ENCODE measurements around the gene RNF121.

Gene RNF121

DNA sequence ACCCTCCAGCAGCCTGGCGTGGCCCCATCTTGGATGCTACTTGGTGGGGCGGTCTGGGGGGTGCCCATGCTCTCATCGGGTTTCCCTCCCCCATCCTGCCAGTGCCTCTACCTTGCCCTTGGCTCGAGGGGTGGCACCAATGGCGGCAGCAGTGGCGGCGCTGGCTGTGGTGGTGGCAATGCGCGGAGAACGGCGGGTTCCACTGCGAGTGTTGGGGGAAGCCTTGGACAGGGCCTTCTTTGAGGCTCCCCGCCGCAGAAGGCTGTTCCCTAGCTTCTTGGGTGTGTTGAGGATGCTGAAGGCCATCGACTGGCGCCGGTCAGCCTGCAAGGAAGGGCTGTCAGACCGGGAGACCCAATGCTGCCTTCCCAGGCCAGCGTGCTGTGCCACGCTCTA is 74.9 kb downstream of the RNF121 start:
- no peak for DNase-seq (ENCODE audit: extremely low read depth in 1 of 2, low read depth in 1 of 2)

DNA sequence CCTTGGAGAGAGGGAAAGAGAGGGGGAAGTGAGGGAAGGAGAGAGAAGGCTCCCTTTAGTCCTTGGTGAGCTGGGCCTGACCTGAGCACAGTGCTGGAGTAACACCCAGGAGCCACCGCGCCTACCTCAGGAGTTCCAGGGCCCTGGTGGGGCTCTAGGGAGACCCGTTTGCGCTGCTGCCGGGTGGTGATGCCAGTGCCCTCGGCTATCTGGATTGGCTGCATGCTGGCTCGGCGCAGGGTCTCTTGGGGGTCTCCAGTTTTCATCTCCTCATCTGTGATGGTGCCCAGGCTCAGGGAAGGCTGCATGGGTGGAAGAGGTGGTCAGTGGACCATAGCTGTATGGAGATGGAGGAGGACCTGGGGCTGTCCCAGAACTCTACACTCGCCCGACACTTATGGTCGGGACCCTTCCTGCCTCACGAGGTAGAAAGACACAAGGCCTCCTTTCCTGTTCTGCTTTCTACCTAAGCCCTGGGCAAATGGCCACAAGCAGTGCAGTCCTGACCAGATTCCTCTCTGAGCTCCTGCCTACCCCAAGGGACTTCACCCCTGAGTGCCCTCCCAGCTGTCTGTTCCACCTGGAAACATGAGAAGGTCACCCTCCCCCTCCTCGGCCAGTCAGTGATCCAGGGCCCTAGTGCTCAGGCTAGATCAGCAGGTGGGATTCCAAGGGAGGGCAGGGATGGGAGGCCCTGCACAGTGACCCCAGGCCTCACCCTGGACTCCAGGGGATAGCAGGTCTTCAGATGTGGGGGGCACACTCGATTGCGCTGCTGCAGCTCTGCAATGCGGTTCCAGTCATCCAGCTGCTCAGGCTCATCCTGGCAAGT is 75.9 kb downstream of the RNF121 start:
- no peak for DNase-seq (ENCODE audit: extremely low read depth in 1 of 2, low read depth in 1 of 2)

- no peak for DNase-seq (ENCODE audit: extremely low read depth in 1 of 2, low read depth in 1 of 2)
Observed at GRCh38 chr11:72005347-72006260, 76.8 kb downstream of the RNF121 start.

- no peak for DNase-seq (ENCODE audit: extremely low read depth in 1 of 2, low read depth in 1 of 2)
Observed at GRCh38 chr11:72006309-72007088, 77.7 kb downstream of the RNF121 start.

GRCh38 chr11:72007089-72007476 is 78.2 kb downstream of the RNF121 start:
- DNase-seq (ENCODE audit: extremely low read depth in 1 of 2, low read depth in 1 of 2) = no peak

DNA sequence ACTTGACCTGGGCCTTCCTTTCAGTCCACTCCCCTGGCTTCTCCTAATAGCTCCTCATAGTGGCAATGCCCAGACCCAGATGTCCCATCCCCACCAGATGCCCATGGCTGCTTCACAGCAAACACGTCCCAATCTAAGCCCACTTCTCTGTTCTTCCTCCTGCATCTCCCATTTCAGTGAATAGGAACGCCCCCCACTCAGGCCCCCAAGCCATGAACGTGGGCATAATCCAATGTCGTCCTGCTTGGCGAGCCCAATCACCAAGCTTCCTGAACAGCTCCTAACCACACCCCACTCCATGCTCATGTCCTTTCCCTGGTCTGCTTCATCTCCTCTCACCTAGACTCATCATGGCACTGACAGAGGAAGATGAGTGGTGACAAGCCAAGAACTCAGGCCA is 78.7 kb downstream of the RNF121 start:
- no peak for DNase-seq (ENCODE audit: extremely low read depth in 1 of 2, low read depth in 1 of 2)

DNA sequence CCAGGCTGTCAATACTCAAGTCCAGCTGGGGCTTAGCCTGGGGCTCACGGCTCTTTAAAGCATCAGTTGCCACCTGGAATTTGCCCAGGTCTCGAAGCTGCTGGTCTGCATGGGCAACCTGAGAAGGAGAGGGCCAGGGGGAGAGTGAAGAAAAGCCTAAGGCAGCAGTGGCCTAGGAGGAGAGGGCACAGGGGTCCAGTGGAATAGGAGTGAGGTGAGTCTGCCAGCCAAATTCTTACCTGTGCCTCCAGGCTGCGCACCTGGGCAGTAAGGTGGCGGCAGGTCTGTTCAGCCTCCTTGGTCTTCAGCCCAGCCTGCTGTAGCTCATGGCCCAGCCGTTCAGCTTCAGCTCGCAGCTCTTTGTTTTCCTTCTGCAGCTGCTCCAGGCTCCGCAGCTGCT is 79.9 kb downstream of the RNF121 start:
- DNase-seq (ENCODE audit: extremely low read depth in 1 of 2, low read depth in 1 of 2) = no peak

- no peak for DNase-seq (ENCODE audit: extremely low read depth in 1 of 2, low read depth in 1 of 2)
Observed at GRCh38 chr11:72009156-72009555, 80.3 kb downstream of the RNF121 start.

GRCh38 chr11:72010529-72011233 is 81.8 kb downstream of the RNF121 start:
- no peak for DNase-seq (ENCODE audit: extremely low read depth in 1 of 2, low read depth in 1 of 2)

DNA sequence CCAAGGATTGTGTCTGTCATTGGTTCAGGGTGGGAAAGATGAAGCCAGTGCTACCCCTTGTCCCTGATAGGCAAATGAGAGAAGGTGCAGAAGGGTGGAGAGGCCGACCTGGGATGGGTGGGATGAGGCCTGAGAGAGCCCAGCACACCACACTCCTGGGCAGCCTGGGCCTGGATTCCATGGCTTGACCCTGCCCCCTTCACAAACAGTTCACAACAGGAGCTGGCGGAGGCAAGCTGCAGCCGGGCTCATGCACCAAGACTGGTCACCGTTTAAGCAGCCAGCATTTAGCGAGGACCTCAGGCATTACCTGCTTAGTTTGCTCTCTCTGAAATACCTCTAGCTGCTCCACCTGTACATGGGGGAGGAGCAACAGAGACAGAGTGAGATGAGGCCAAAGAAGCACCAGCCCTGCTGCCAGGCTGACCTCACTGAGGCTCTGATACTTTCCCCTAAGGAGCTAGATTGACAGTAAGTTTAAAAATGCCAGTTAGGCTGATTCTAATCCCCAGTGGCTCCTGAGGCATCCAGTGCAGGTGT is 83.3 kb downstream of the RNF121 start:
- DNase-seq (ENCODE audit: extremely low read depth in 1 of 2, low read depth in 1 of 2) = no peak

DNA sequence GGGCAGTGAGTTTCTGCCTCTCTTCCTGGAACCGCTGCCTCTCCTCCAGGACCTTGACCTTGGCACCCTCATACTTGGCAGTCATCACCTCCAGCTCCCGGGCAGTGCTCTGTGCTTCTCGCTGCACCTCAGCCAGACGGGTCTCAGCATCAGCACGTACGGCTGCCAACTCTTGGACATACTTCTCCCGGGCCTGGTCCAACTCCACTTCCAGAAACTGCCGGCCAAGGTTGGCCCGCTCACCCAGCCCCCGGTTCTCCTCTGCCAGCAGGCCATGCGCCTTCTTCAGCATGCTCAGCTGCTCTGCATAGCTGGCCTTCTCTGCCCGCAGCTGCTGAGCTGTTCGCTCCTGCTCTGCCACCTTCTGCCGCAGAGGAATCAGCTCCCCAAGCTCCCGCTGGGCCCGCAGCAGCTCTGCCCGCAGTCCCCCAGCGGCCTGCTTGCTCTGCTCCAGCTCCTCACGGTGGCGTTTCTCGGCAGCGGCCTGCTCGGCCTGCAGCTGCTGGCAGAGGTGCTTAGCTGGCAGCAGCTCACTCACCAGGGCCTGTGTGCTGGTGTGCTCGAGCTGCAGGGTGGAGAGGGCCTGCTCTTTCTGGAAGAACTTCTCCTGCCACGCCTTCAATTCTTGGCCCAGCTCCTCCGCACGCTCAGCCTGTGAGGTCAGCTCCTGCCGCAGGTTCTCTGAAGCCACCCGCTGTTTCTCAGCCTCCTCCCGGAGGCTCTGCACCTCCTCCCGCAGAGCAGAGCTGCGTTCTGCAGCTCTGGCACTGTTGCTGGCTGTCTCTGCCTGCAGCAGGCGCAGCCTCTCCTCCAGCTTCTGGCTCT is 84.3 kb downstream of the RNF121 start:
- no peak for DNase-seq (ENCODE audit: extremely low read depth in 1 of 2, low read depth in 1 of 2)

DNA sequence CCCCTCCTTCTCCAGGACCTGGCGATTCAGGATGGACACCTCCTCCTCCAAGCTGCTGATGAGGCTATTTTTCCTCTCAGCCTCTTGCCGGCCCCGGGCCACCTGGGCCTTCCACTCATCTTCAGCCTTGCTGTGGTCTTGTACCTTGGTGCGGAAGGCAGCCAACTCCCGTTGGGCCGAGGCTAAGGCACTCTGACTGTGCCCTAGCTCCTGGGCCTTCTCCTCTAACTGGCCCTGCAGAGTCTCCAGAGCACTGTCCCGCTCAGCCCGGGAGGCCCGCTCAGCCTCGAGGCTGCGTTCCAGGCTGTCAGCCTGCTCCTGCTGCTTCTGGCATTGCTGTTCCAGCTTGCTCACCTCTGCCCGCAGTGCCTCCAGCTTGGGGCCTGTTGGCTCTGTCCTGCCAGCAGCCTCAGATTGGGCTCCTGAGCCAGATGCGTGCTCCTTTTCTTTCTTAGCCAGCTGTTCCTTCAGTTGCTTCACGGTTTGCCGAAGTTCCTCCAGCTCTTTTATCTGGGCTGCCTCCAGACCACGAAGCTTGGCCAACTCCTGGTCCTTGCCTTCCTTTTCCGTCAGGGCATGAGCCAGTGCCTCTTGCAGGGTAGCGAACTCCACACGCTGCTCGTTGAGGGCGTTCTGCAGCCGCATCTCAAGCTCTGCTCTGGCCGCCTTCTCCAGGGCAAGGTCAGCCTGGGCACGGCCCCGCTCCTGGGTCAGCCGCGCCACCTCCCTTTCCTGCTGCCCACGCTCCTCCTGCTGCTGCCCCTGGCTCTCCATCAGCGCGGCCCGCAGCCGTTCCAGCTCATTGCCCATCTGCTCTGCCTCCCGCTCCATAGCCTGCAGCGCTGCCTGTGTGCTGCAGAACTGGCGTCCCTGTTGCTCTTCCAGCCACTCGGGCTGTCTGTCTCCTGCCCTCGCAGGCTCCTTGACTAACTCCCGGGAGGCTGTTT is 85.2 kb downstream of the RNF121 start:
- DNase-seq (ENCODE audit: extremely low read depth in 1 of 2, low read depth in 1 of 2) = no peak

DNA sequence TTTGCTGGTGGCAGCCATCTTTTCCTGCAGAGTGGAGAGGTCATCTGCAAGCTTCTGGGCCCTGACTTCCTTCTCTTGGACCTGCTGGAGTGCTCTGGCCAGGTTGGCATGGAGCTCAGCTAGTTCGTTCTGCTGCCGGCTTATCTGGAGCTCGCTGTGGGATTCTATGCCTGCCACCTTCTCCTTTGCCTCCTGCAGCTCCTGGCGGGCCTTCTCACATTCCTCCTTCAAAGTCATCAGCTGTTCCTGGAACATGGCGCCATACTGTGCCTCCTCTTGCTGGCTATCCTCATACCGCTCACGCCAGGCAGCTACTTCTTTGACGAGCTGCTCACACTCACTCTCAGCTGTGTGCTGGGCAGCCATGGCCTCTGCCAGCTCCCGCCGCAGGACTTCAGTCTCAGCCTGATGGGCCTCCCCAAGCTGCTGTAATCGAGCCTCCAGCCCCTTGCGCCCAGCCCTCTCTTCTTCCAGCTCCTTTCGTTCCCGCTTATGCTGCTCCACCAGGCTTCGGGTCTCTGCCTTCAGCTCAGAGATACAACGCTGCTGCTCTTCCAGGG is 86.0 kb downstream of the RNF121 start:
- DNase-seq (ENCODE audit: extremely low read depth in 1 of 2, low read depth in 1 of 2) = no peak

GRCh38 chr11:72015511-72016061 is 86.7 kb downstream of the RNF121 start:
- DNase-seq (ENCODE audit: extremely low read depth in 1 of 2, low read depth in 1 of 2) = no peak

DNA sequence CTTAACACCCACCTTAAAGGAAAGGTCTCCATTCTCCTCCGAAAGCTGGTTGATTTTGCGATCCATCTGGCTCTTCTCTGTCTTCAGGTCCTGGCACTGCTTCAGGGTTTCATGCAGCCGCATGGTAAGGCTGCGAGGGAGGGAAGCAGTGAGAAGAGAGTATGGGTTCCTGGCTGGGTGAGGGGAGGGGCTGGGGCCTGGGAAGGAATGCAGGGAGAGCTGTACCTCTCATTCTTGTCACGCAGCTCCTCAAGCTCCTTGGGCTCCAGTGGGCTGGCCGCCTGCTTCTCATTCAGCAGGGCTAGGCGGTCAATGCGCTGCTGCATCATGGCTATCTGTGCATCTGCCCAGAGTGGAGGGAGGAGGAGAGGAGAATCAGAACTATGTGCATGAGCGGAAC is 89.3 kb downstream of the RNF121 start:
- DNase-seq (ENCODE audit: extremely low read depth in 1 of 2, low read depth in 1 of 2) = no peak

GRCh38 chr11:72023335-72023734 is 94.5 kb downstream of the RNF121 start:
- DNase-seq (ENCODE audit: extremely low read depth in 1 of 2, low read depth in 1 of 2) = no peak

GRCh38 chr11:72024069-72024754 is 95.4 kb downstream of the RNF121 start:
- DNase-seq (ENCODE audit: extremely low read depth in 1 of 2, low read depth in 1 of 2) = no peak

All from stimulated activated CD8-positive, alpha-beta memory T cell treated with anti-CD3 and anti-CD28 coated beads, Interleukin-7, amount 100 ng/mL, for 48 hours (primary cell).